HG03108 (cell line): Measurements from ENCODE around the gene ADAMTSL2.

Experiments
- ATAC-seq: cut with Tn5 transposase; IDR thresholded peaks from one replicate; pipeline ENCODE4 v1.9.1; 2021; ENCODE audit warnings: moderate library complexity; ENCODE audit not compliant: unreplicated experiment

The ADAMTSL2 gene

GRCh38 chr9:133572821-133573361, 38.4 kb downstream of the ADAMTSL2 start:
- ATAC-seq: no peak

GRCh38 chr9:133573791-133574515, 39.4 kb downstream of the ADAMTSL2 start:
- no peak for ATAC-seq

GRCh38 chr9:133574771-133575170, 40.3 kb downstream of the ADAMTSL2 start:
- ATAC-seq: no peak

- ATAC-seq: no peak
These were observed 40.9 kb downstream of the ADAMTSL2 start for GRCh38 chr9:133575186-133576030.

- ATAC-seq: no peak
These were observed 41.7 kb downstream of the ADAMTSL2 start for GRCh38 chr9:133576031-133576874.

- ATAC-seq: no peak
These were observed 42.6 kb downstream of the ADAMTSL2 start for GRCh38 chr9:133576875-133577736.

- no peak for ATAC-seq
These were observed 43.2 kb downstream of the ADAMTSL2 start for GRCh38 chr9:133577737-133578112.

- no peak for ATAC-seq
These were observed 44.3 kb downstream of the ADAMTSL2 start for GRCh38 chr9:133578524-133579441.

- no peak for ATAC-seq
These were observed 45.3 kb downstream of the ADAMTSL2 start for GRCh38 chr9:133579601-133580418.

GRCh38 chr9:133580419-133580738, 45.9 kb downstream of the ADAMTSL2 start:
- ATAC-seq: no peak

GRCh38 chr9:133581011-133581410, 46.5 kb downstream of the ADAMTSL2 start:
- ATAC-seq: no peak

GRCh38 chr9:133581513-133582343, 47.2 kb downstream of the ADAMTSL2 start:
- no peak for ATAC-seq

GRCh38 chr9:133582501-133583045, 48.1 kb downstream of the ADAMTSL2 start:
- ATAC-seq: no peak

GRCh38 chr9:133583111-133583510, 48.6 kb downstream of the ADAMTSL2 start:
- no peak for ATAC-seq

- ATAC-seq: no peak
These were observed 49.1 kb downstream of the ADAMTSL2 start for GRCh38 chr9:133583586-133583985.

- no peak for ATAC-seq
These were observed 49.7 kb downstream of the ADAMTSL2 start for GRCh38 chr9:133584167-133584558.
